Lung (tissue), 12 donors: ENCODE results near the gene SH3BP4. TPM values are rescaled to one million over a fixed set of nuclear protein-coding genes. Genes with fewer than 3 reads are reported as not detected.

Experiments used
- ATAC-seq: fragments of 200-7000 bp; cut with Tn5 transposase; one replicate; pipeline ENCODE4 v1.9.1; 2020; ENCODE audit warnings: moderate number of reproducible peaks; ENCODE audit not compliant: insufficient read depth, low FRiP score
- DNase-seq, 3 donors: peaks; one replicate each; pipeline ENCODE4 v3.0.0-alpha.2; 2013 to 2017
- H3K27ac ChIP-seq, 2 donors: one replicate each; pipeline ENCODE4 v1.5.1; 2013; ENCODE audit warnings: mild to moderate bottlenecking in 2 of 2, moderate library complexity in 2 of 2, control low read depth in 1 of 2, inconsistent platforms in 1 of 2, low read depth in 1 of 2, low read length in 1 of 2
- H3K27me3 ChIP-seq, 3 donors: one replicate each; pipeline ENCODE4 v1.5.1; 2013; ENCODE audit warnings: low read length in 2 of 3; ENCODE audit not compliant: control insufficient read depth in 3 of 3, insufficient read depth in 3 of 3
- H3K36me3 ChIP-seq, 4 donors: one replicate each; pipeline ENCODE4 v1.5.1; 2013; ENCODE audit warnings: low read length in 4 of 4, mild to moderate bottlenecking in 1 of 4, moderate library complexity in 1 of 4; ENCODE audit not compliant: control insufficient read depth in 4 of 4, insufficient read depth in 4 of 4
- H3K4me1 ChIP-seq, 5 donors: one replicate each; pipeline ENCODE4 v1.5.1; 2013; ENCODE audit warnings: low read length in 5 of 5, mild to moderate bottlenecking in 2 of 5, moderate library complexity in 1 of 5; ENCODE audit not compliant: control insufficient read depth in 5 of 5, insufficient read depth in 5 of 5
- H3K4me3 ChIP-seq: one replicate; pipeline ENCODE4 v1.5.1; 2013; ENCODE audit warnings: mild to moderate bottlenecking, control low read depth, moderate library complexity
- H3K9ac ChIP-seq, 2 donors: one replicate each; pipeline ENCODE4 v1.5.1; 2013; ENCODE audit warnings: low read length in 2 of 2, control low read depth in 1 of 2; ENCODE audit not compliant: insufficient read depth in 1 of 2
- H3K9me3 ChIP-seq, 4 donors: one replicate each; pipeline ENCODE4 v1.5.1; 2013; ENCODE audit warnings: low read length in 3 of 4, mild to moderate bottlenecking in 1 of 4, moderate library complexity in 1 of 4; ENCODE audit not compliant: control insufficient read depth in 4 of 4, insufficient read depth in 3 of 4
- WGBS, 2 donors: extraction: QIAGEN DNeasy Blood & Tissue Kit; methylation state at CpG; one replicate each; pipeline ENCODE4 v1.1.7; 2013; 5-methylcytosine and 5-hydroxymethylcytosine counted together
- polyA plus RNA-seq, 2 donors: library from polyadenylated mRNA; stranded (reverse); fragments of 200-250 nt; gene quantifications; one replicate each; pipeline ENCODE4 v1.2.1, GENCODE V29; 2013
- total RNA-seq, 2 donors: library from RNA; depleted of rRNA in 1 of 2; stranded (reverse); fragments of >200 nt in 1 of 2; gene quantifications; one replicate each; pipeline ENCODE4 v1.2.1, GENCODE V29; 2014 to 2021
- TF ChIP-seq, protein P1 (sequence below): IDR thresholded peaks from 2 replicates; pipeline ENCODE4 v1.5.1; 2012; ENCODE audit warnings: mild to moderate bottlenecking; ENCODE audit errors: control extremely low read depth, extremely low read depth
- donor health status: control.
- donor health status: control.
- donor health status: Bipolar disorder and iron deficiency.
- donor health status: healthy.
- donor health status: DM: yes; HTN: yes; CAD: no.

Gene SH3BP4
- total and polyA plus RNA-seq, 4 donors: 12.0 to 36.5 (median 18.2) TPM

DNA sequence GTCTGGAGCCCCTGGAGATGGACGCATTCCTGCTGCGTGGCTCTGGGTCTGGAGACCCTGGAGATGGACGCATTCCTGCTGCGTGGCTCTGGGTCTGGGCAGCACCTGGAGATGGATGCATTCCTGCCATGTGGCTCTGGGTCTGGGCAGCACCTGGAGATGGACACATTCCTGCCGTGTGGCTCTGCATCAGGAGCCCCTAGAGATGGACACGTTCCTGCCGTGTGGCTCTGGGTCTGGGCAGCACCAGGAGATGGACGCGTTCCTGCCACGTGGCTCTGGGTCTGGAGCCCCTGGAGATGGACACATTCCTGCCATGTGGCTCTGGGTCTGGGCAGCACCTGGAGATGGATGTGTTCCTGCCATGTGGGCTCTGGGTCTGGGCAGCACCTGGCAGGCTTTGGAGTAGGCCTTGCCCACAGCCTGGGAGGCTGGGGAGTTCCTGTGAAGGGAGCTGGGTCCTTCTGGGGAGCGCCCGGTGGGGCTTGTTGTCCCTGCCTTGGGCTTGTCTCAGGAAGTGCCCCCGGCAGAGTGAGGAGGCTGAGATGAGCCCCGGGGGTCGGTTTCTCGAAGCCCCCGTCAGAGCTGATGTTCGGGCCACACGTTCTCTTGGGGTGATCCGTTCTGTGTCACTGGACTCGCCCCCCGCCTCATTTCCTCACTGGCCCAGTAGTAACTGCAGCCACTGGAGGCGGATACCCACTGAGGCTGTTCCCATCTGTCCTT, 41.0 kb downstream of the SH3BP4 start:
- peaks cover 3 to 28% (median 14%) of the 10 kb centered on the region in 5 donors for H3K4me1 ChIP-seq
- H3K36me3 ChIP-seq: peaks cover 0 to 12% (median 4%) of the 10 kb centered on the region in 4 donors
- H3K9me3 ChIP-seq: peaks cover 0 to 4% (median 0%) of the 10 kb centered on the region in 4 donors
- ATAC-seq (no peak), DNase-seq (no peak)
- no peak overlapping the region for H3K4me3 ChIP-seq
- no peak overlapping the region for H3K9ac ChIP-seq
- WGBS, 2 donors: 92 to 95% methylated on average over 21 to 23 of the region's 23 CpGs
- TF ChIP-seq, protein P1, sequence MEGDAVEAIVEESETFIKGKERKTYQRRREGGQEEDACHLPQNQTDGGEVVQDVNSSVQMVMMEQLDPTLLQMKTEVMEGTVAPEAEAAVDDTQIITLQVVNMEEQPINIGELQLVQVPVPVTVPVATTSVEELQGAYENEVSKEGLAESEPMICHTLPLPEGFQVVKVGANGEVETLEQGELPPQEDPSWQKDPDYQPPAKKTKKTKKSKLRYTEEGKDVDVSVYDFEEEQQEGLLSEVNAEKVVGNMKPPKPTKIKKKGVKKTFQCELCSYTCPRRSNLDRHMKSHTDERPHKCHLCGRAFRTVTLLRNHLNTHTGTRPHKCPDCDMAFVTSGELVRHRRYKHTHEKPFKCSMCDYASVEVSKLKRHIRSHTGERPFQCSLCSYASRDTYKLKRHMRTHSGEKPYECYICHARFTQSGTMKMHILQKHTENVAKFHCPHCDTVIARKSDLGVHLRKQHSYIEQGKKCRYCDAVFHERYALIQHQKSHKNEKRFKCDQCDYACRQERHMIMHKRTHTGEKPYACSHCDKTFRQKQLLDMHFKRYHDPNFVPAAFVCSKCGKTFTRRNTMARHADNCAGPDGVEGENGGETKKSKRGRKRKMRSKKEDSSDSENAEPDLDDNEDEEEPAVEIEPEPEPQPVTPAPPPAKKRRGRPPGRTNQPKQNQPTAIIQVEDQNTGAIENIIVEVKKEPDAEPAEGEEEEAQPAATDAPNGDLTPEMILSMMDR: no peak
- H3K27ac ChIP-seq: no peak overlapping the region
- no peaks in the 10 kb centered on the region for H3K27me3 ChIP-seq

GRCh38 chr2:234993541-234993981, 41.7 kb downstream of the SH3BP4 start:
- no peak for ATAC-seq
- Histone ChIP-seq H3K27me3 (no peaks in the 10 kb centered on the region), H3K27ac (no peak overlapping the region), H3K9ac (no peak overlapping the region), H3K4me1 (peaks cover 3 to 28% (median 15%) of the 10 kb centered on the region in 5 donors), H3K9me3 (peaks cover 0 to 4% (median 0%) of the 10 kb centered on the region in 4 donors), H3K4me3 (no peak overlapping the region), H3K36me3 (peaks cover 0 to 14% (median 4%) of the 10 kb centered on the region in 4 donors)
- DNase-seq: no peak
- WGBS, 2 donors: 79% methylated on average over 11 of the region's 11 CpGs
- TF ChIP-seq, protein P1: no peak

GRCh38 chr2:234994438-234995321, 42.9 kb downstream of the SH3BP4 start:
- H3K27me3 ChIP-seq: no peaks in the 10 kb centered on the region
- ATAC-seq (no peak), DNase-seq (no peak)
- no peak overlapping the region for H3K9ac ChIP-seq
- H3K4me3 ChIP-seq: no peak overlapping the region
- peaks cover 0 to 17% (median 4%) of the 10 kb centered on the region in 4 donors for H3K36me3 ChIP-seq
- TF ChIP-seq, protein P1: no peak
- peaks cover 0 to 4% (median 0%) of the 10 kb centered on the region in 4 donors for H3K9me3 ChIP-seq
- no peak overlapping the region for H3K27ac ChIP-seq
- H3K4me1 ChIP-seq: peaks cover 0 to 21% (median 21%) of the 10 kb centered on the region in 5 donors
- WGBS, 2 donors: 78 to 86% methylated on average over 29 of the region's 29 CpGs
